Measurements from ENCODE around the gene ATP8A2. TPM values are rescaled to one million over a fixed set of nuclear protein-coding genes. Genes with fewer than 3 reads are reported as not detected.

The ATP8A2 gene
- total RNA-seq, 1 donor from 2014 or later: 3.4 TPM

DNA sequence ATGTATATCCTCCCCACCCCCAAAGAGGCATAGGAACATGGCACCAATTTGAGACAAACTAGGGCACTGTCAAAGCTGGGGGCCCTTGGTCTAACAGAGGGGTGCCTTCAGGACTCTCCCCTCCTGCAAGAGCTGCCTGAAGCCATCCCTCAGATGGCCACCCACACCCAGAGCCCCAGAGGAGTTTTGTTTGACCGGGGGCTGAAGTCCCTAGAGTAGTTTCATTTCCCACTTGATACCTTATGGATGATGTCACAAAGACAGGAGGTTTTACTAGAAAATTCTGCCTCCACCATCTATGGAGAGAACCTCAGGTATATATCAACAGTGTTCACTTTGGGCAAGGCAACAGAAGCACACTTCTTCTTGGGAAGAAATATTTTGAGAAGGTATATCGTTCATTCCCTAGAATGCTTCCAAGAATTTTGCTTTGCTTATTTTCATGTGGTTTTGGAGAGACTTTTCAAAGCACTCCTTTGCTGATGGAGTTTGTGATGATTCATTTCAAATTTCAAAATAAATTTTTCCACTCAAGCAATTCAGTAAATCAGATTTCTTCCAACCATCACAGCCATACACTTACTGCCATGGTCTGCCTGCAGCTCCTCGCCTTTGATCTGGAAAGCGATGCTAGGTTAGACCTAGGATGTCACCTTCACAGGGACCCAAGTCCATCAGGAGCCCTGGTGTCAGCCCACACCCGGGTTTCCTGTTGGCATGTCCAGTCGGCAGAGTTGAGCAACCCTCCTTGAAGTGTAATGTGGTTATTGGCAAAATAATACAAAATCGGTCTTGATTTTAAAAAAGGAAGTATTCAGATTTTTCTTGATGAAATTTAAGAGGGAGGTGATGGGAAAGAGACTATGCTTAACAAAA is 473.0 kb downstream of the ATP8A2 start:
- no peaks in the 10 kb centered on the region for H3K27me3 Mint-ChIP-seq (ENCODE audit: low read depth)
- DNase-seq (ENCODE audit: low read depth, low spot score): no peak
- H3K36me3 Mint-ChIP-seq (ENCODE audit: low read depth): no peaks in the 10 kb centered on the region
- H3K4me1 Mint-ChIP-seq: peaks cover 14% of the 10 kb centered on the region
- H3K4me3 Mint-ChIP-seq: no peak overlapping the region
- no peak overlapping the region for H3K27ac Mint-ChIP-seq (ENCODE audit: unreplicated experiment)
- H3K9me3 Mint-ChIP-seq: peaks cover 2% of the 10 kb centered on the region
- TF ChIP-seq, protein P1, sequence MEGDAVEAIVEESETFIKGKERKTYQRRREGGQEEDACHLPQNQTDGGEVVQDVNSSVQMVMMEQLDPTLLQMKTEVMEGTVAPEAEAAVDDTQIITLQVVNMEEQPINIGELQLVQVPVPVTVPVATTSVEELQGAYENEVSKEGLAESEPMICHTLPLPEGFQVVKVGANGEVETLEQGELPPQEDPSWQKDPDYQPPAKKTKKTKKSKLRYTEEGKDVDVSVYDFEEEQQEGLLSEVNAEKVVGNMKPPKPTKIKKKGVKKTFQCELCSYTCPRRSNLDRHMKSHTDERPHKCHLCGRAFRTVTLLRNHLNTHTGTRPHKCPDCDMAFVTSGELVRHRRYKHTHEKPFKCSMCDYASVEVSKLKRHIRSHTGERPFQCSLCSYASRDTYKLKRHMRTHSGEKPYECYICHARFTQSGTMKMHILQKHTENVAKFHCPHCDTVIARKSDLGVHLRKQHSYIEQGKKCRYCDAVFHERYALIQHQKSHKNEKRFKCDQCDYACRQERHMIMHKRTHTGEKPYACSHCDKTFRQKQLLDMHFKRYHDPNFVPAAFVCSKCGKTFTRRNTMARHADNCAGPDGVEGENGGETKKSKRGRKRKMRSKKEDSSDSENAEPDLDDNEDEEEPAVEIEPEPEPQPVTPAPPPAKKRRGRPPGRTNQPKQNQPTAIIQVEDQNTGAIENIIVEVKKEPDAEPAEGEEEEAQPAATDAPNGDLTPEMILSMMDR (conservative IDR thresholded peaks at IDR 0.05): no peak

- Mint-ChIP-seq H3K4me3 (no peak overlapping the region), H3K4me1 (peaks cover 6% of the 10 kb centered on the region), H3K27me3 (ENCODE audit: low read depth) (no peaks in the 10 kb centered on the region), H3K9me3 (peaks cover 2% of the 10 kb centered on the region), H3K36me3 (ENCODE audit: low read depth) (no peaks in the 10 kb centered on the region), H3K27ac (ENCODE audit: unreplicated experiment) (peak overlapping the region; percentile 73)
- no peak for DNase-seq (ENCODE audit: low read depth, low spot score)
- TF ChIP-seq, protein P1 (conservative IDR thresholded peaks at IDR 0.05): no peak
These were observed 474.6 kb downstream of the ATP8A2 start for GRCh38 chr13:25846222-25846984.

DNA sequence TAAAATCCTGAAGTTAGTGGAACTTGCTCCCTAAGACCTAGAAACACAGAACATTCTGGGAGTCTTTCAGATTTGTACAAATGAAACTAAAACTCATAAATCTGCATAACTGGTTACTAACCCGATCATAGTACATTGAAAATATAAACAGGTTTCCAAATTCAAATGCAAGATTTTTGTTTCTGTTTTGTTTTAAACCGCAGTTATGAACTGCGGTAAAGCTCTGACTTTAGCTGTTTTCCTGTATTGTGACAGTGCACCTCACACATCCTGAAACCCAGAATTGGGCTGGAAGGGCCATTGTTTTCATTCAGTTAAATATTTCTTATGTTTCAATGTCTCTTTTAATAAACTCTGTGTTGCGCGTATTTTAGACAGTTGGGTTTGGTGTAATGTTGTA is 475.4 kb downstream of the ATP8A2 start:
- peaks cover 6% of the 10 kb centered on the region for H3K4me1 Mint-ChIP-seq
- H3K27ac Mint-ChIP-seq (ENCODE audit: unreplicated experiment): no peak overlapping the region
- no peak overlapping the region for H3K4me3 Mint-ChIP-seq
- H3K9me3 Mint-ChIP-seq: peaks cover under 1% of the 10 kb centered on the region
- no peak for DNase-seq (ENCODE audit: low read depth, low spot score)
- H3K27me3 Mint-ChIP-seq (ENCODE audit: low read depth): no peaks in the 10 kb centered on the region
- no peaks in the 10 kb centered on the region for H3K36me3 Mint-ChIP-seq (ENCODE audit: low read depth)
- TF ChIP-seq, protein P1 (conservative IDR thresholded peaks at IDR 0.05): no peak

DNA sequence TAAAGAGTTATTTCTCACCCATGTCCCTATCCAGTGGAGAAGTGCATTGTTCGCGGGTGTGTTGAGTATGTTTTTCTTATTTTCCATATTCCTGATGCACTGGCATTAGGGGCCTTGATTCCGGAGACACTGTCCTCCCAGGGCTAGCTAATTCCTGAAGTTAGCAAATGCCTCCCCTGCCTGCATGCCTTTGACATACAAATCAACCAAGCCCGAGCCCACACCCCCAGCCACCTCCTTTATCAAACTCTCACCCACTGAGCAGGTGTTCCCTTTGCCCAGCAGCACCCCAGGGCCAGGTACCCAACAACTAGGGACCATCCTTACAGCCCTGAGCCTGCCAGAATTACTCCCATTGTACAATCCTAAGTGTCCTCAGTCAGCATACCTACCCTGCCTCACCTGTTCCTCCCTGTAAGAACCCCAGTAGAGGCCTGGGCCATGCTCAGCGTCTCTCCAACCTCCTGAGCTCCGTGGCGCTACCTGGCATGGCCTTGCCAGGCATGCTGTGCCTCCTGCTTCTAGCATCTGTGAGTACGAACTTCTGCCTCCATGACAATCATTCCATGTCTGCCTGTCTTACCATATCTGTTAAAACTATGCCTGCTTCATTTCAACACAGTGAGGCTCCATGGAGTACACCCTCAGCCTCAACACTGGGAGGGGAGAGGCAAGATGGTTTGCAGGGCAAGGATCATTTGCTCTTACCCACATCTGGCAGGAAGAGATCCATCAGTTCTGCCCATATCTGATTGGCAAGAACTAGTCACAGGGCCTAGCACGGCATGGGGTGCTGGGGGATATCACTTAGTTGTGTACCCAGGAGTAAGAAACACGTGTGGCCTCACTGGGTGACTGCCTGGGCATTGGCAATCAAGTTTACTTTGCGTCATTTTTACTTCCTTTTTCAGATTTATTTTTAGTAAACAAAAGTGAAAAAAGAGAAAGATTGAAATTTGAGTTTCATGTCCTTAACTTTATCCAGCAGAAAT is 476.2 kb downstream of the ATP8A2 start:
- Mint-ChIP-seq H3K9me3 (no peaks in the 10 kb centered on the region), H3K27me3 (ENCODE audit: low read depth) (no peaks in the 10 kb centered on the region), H3K27ac (ENCODE audit: unreplicated experiment) (peak overlapping the region; percentile 81), H3K4me1 (peaks cover 6% of the 10 kb centered on the region), H3K4me3 (no peak overlapping the region), H3K36me3 (ENCODE audit: low read depth) (no peaks in the 10 kb centered on the region)
- TF ChIP-seq, protein P1 (conservative IDR thresholded peaks at IDR 0.05): no peak
- DNase-seq (ENCODE audit: low read depth, low spot score): no peak
